ENCODE results near the gene BCL7B. TPM values are rescaled to one million over a fixed set of nuclear protein-coding genes. Genes with fewer than 3 reads are reported as not detected.

Gene BCL7B
- total RNA-seq = 19.0 and 20.0 TPM in 2 replicates

DNA sequence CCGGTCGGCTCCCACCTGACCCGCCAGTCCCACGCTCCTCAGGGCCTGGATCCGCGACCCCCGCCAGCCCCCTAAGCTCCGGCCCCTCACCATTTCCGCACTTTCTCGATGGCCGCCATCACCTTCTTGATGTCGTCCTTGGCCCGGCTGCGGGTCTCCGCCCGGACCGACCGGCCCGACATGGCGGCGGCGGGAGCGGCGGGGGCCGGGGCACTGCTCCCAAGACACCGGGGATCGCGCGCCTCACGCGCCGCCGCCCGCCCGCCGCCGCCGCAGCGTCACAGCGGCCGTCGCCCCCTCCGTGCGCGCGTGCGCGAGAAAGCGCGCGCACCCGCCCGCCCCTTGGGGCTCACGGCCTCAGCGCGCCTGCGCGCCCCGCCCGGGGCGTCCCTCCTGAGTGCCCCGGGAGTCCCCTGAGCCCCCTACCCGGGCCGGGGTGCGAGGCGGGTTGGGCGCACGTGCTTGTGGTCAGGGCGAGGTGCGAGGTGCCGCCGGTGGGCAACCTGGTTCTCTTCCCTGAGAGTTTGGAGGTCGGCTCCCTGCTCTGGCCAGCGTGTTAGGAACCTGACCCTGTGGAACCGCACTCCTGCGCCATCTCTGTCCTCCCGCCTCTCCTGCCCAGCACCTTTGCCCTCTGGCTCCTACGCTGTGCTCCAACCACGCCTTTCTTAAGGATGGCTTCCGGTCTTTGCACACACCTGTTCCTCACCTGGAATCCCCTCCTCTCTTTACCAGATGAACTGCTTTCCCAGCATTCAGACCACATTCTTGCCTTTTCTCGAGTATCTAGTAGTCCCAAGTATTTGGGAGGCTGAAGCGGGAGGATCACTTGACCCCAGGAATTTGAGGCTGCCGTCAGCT is at the start of gene BCL7B:
Gene BCL7B (minus strand): TSS at position 294 of the 861 bp plus-strand sequence. CDS start 112 bp downstream, at position 182.

DNA sequence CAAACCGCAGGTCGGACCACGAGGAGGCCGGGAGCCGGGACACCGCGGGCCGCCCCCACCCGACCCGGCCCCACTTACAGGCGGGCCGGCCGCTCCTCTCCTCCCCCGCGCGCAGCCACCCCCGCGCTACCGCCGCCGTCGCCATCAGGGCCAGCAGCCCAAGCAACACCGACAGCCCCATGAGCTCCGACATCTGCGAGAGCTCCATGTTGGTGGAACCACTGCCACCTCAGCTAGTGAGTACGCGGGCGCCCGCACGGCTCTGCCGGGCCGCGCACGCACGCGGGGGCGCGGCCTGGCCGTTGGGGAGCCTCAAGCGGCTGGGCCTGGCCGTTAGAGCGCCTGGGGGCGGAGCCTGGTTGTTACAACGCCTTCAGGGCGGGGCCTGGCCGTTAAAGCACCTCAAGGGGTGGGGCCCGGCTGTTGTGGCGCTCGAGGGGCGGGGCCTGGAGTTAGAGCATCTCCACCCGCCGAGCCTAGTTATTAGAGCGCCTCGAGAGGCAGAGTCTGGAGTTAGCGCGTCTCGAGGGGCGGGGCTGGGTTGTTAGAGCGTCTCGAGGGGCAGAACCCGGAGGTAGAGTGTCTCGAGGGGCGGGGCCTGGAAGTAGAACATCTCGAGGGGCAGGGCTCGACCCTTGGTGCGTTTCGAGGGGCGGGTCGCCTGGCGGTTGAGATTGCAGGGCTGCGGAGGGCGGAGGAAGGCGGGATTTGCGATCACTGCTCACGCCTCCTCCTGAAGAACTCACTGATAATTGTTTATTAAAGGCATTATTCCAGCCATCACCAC is 21.0 kb upstream of the BCL7B start, which contains the start of gene TBL2:
Gene TBL2 (minus strand): TSS at position 238 of the 787 bp plus-strand sequence. CDS start 30 bp downstream, at position 208.

DNA sequence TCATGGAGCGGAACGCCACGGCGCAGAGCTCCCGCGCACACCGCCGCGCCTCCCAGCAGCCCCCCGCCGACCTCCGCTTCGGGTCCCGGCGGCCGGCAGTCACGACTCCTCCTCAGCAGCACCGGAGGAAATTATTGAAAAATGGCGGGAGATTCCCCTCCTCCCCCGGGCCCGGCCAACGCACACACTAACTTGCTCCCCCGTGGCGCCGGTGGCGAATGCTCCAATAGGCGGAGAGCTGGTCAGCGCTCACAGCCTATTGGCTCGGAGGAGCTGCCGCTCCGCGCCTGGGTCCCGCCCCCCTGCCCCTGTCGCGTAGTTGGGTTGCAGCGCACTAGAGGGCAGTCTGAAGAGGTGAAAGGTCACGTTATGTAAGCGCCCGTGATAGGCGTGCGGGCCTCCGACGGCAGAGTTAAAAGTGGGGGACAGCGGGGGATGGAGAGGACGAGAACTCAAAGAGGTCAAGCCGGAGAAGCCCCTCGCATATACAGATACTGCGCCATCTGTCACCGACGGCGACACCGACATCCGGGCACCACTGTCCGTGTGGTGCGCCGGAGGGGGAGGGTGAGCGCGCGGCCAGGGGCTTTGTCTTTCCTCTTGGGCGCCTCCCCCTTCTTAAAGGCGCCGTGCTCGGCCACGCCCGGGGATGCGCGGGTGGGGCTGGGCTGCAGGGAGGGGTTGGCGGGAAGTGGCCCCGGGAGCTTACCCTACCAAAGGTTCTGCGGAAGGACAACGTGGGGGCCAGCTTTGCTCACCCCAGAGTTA is 35.2 kb downstream of the BCL7B start, which contains the start of gene BAZ1B:
Gene BAZ1B (minus strand): TSS at position 189 of the 768 bp plus-strand sequence. CDS start 360 bp downstream, outside the sequence.

Other genes starting within 250 kb of the BCL7B start
- 31.3 and 44.3 TPM in 2 replicates for gene NSUN5, start 248.9 kb downstream of the BCL7B start, total RNA-seq
- gene TRIM50, start 229.6 kb downstream of the BCL7B start, total RNA-seq = not detected in 2 replicates
- not detected in 2 replicates for gene FKBP6, start 229.5 kb downstream of the BCL7B start, total RNA-seq
- 1.1 and 2.2 TPM in 2 replicates for gene FZD9, start 123.9 kb downstream of the BCL7B start, total RNA-seq
- 41.8 and 42.2 TPM in 2 replicates for gene BAZ1B, start 35.4 kb downstream of the BCL7B start, total RNA-seq
- gene TBL2, start 20.9 kb upstream of the BCL7B start, total RNA-seq = 65.2 and 100 TPM in 2 replicates
- gene MLXIPL, start 66.8 kb upstream of the BCL7B start, total RNA-seq = not detected in 2 replicates
- 2.6 and 7.2 TPM in 2 replicates for gene VPS37D, start 110.1 kb upstream of the BCL7B start, total RNA-seq
- 0.72 and 1.1 TPM in 2 replicates for gene DNAJC30, start 125.8 kb upstream of the BCL7B start, total RNA-seq
- gene BUD23, start 125.9 kb upstream of the BCL7B start, total RNA-seq = 40.7 and 44.5 TPM in 2 replicates
- gene STX1A, start 162.0 kb upstream of the BCL7B start, total RNA-seq = 6.7 and 8.1 TPM in 2 replicates
- gene ABHD11, start 181.1 kb upstream of the BCL7B start, total RNA-seq = 3.8 and 29.6 TPM in 2 replicates
- gene CLDN3, start 212.6 kb upstream of the BCL7B start, total RNA-seq = 2.7 TPM in 1 of 2 replicates, not detected in the other